BJ (cell line): Measurements from ENCODE around the gene TLCD3B. TPM values are rescaled to one million over a fixed set of nuclear protein-coding genes. Genes with fewer than 3 reads are reported as not detected.
A peak's percentile ranks its signal among the peaks of the same experiment; 100 is the strongest.
"Not testable (repeated sequence)": the region's sequence is repeated elsewhere in the genome, so short reads cannot be mapped to it uniquely, and the experiment has no call there.

ENCODE experiments used
- CTCF ChIA-PET: fragments of 350-600 bp; formaldehyde crosslinking; extraction: SDS; loops from one replicate; lab custom pipeline; 2021; ENCODE audit warnings: antibody characterized with exemption, inconsistent platforms; lab: Yijun Ruan, JAX
- POLR2A ChIA-PET: fragments of 300-600 bp; sonication (Branson Sonifier 250); formaldehyde crosslinking; extraction: SDS; loops from one replicate; lab custom pipeline; 2021; ENCODE audit warnings: antibody characterized with exemption; lab: Charles Lee
- DNase-seq: peaks from one replicate; pipeline ENCODE4 v3.0.0-alpha.2; 2011; ENCODE audit warnings: low read depth
- H3K27me3 ChIP-seq: 2 replicates; pipeline ENCODE4 v1.6.0; 2011; ENCODE audit warnings: low read length; ENCODE audit not compliant: control insufficient read depth, insufficient read depth
- H3K36me3 ChIP-seq: 2 replicates; pipeline ENCODE4 v1.5.1; 2011; ENCODE audit warnings: low read length; ENCODE audit not compliant: control insufficient read depth, insufficient read depth
- H3K4me3 ChIP-seq: 2 replicates; pipeline ENCODE4 v1.5.1; 2011; ENCODE audit warnings: low read depth, mild to moderate bottlenecking, control low read depth, low read length
- CTCF ChIP-seq: IDR thresholded peaks from 2 replicates; pipeline ENCODE4 v1.5.1; 2011; ENCODE audit warnings: low read depth, mild to moderate bottlenecking, control low read depth, inconsistent platforms, low read length, moderate library complexity; ENCODE audit not compliant: insufficient read depth
- polyA plus RNA-seq: library from polyadenylated mRNA; depleted of rRNA; stranded (reverse); fragments of >200 nt; gene quantifications from 2 replicates; pipeline ENCODE4 v1.2.3, GENCODE V29; 2011

Gene TLCD3B
- polyA plus RNA-seq, 1 experiment: 0.13 TPM

DNA sequence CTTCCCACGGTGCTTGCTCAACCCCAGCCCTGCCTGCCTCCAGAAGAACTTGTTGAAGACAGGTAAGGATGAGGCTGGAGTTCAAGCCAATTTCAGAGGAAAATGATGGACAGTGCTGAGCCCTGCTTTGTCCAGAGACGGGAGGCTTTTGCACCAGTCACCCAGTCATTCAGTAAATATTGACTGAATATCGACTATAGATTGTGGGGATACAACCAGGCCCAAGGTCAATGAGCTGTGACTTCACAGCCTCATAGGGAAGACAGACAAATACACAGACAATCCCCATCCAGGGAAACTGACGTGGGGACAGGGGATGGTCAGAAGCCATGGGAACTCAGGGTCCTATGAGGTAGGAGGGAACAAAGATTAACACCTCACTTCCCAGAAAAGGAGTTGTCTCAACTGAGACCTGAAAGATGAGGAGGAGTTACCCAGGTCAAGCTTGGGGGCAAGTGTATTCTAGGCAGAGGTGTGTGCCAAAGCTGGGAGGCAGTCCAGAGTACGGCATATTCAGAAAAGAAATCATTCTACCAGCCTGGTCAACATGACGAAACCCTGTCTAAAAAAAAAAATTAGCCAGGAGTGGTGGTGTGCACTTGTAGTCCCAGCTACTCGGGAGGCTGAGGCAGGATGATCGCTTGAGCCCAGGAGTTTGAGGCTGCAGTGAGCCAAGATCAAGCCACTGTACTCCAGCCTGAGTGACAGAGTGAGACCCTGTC lies 14.4 kb downstream of the TLCD3B start:
- ChIA-PET CTCF (interaction anchor here (0.7 to 1.7 kb wide), 4 partner anchors 12 to 209 kb away, joined by 3 to 4 read pairs (median 4); no protein-coding TSS in a partner anchor), POLR2A (no interaction called here)
- no peak overlapping the region for H3K4me3 ChIP-seq
- TF ChIP-seq CTCF: no peak
- no peaks in the 10 kb centered on the region for H3K36me3 ChIP-seq
- DNase-seq: no peak
- H3K27me3 ChIP-seq: no peaks in the 10 kb centered on the region

GRCh38 chr16:30015450-30015849 lies 15.6 kb downstream of the TLCD3B start:
- POLR2A ChIA-PET, H3K36me3 ChIP-seq, H3K27me3 ChIP-seq, H3K4me3 ChIP-seq, DNase-seq: not testable (repeated sequence)
- CTCF ChIA-PET: interaction anchor here (0.7 kb wide), 1 partner anchor 258 kb away, joined by 3 read pairs; no protein-coding TSS in a partner anchor

DNA sequence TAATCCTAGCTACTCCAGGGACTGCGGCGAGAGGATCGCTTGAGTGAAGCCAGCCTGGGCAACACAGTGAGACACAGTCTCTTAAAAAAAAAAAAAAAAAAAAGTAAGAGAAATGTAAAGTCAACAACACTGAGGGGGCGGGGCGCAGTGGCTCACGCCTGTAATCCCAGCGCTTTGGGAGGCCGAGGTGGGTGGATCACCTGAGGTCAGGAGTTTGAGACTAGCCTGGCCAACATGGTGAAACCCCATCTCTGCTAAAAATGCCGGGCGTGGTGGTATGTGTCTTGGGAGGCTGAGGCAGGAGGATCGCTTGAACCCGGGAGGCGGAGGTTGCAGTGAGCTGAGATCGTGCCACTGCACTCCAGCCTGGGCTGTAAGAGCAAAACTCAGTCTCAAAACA lies 18.5 kb downstream of the TLCD3B start:
- CTCF ChIA-PET: interaction anchor here (1.0 to 1.4 kb wide), 3 partner anchors 8 to 20 kb away, joined by 3 to 6 read pairs (median 4); no protein-coding TSS in a partner anchor
- DNase-seq, H3K36me3 ChIP-seq, H3K4me3 ChIP-seq, POLR2A ChIA-PET: not testable (repeated sequence)
- H3K27me3 ChIP-seq: peaks cover 11% of the 10 kb centered on the region

DNA sequence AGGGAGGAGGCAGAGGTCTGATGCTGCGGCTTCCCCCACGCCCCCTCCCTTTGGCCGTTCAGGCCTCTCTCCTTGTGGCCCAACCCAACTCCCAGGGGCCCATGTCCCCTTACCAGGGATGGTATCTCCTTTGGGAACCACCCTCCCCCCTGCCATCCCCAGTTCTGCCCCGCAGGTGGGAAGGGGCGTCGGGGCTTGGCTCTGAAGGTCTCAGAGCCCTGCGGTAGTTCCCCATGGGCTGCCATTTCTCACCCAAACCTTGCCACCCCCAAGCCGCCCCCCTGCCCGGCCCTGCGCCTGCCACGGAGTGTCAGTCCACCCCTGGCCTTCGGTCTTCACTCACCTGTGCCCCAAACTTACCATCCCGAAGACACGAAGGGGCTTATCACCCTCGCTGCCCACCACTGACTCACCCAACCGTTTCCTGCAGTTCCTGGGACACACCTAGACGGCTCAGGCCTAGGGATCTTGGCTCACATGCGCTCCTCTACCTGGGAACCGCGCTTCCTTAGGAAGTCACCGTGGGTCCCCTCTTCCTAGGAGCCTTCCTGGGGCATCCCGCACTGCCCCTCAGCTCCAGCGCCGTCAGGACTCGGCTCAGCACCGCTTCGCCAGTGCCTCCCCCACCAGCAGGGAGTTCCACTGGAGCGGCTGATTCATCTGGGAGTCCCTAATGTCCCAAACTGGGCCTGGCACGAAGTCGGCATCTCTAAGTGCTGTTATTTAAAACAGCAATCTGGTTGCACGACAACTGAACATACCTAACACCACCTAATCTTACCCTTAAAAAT lies 19.2 kb downstream of the TLCD3B start:
- no peak for TF ChIP-seq CTCF
- no peak for DNase-seq
- ChIA-PET POLR2A (interaction anchor here (0.7 kb wide), 1 partner anchor 54 kb away, joined by 33 read pairs; the partner anchor contains the start of gene ALDOA), CTCF (interaction anchor here (1.0 to 1.4 kb wide), 2 partner anchors 9 to 12 kb away, joined by 3 to 6 read pairs; no protein-coding TSS in a partner anchor)
- Histone ChIP-seq H3K36me3 (no peaks in the 10 kb centered on the region), H3K4me3 (no peak overlapping the region), H3K27me3 (peaks cover 11% of the 10 kb centered on the region)

DNA sequence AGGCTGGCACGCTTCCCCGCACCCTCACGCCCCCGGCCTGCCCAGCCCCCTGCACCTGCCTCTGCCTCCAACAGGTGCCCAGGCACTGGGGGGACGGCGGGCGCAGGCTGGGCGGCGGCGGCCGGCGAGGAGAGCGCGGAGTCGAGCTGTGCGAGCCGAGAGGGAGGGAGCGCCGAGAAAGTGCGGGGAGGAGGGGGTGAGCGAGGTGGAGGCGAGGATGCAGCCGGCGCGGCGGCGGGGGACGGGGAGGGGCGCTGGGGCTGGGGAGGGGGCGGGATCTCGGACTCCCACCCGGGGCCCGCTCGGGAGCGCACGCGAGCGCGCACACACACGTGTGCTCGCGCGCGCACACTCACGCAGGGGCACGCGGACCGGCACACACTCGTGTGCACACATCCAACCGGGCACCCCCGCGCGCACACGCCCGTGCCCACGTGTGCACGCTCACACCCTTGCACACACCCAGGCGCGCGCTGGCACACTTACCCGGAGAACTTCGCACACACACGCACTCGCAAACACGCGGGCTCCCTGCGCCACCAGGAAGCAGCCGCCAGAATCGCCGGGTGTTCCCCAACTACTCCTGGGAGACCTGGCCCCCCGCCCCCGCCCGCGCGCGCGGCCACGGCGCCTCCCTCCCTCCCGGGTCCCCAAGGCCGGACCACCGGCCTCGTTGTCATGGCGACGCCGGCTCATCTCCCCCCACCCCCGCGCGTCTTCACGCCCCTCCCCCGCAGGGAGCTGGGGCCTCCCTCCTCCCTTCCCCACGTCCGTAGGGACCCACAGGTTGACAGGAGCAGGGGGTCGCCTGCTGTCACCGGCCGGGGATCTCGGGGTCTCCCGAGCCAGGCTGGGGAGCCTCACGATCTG lies 20.0 kb downstream of the TLCD3B start, which contains the start of gene DOC2A:
Gene DOC2A (minus strand): TSS at position 184 of the 870 bp plus-strand sequence. CDS start 805 bp downstream, outside the sequence.
- Histone ChIP-seq H3K27me3 (peaks cover 11% of the 10 kb centered on the region), H3K4me3 (peak within 1 kb of the TSS; percentile 51), H3K36me3 (peaks cover under 1% of the 10 kb centered on the region; the same call in 1 of the 2 replicates)
- ChIA-PET CTCF (no interaction called here), POLR2A (interaction anchor here (0.7 kb wide), 1 partner anchor 55 kb away, joined by 33 read pairs; the partner anchor contains the start of gene ALDOA)
- no peak for TF ChIP-seq CTCF
- no peak for DNase-seq
